GM23248 (cell line): ENCODE results near the gene FUS. TPM values are rescaled to one million over a fixed set of nuclear protein-coding genes. Genes with fewer than 3 reads are reported as not detected.
A peak's percentile ranks its signal among the peaks of the same experiment; 100 is the strongest.
"Not testable (repeated sequence)": the region's sequence is repeated elsewhere in the genome, so short reads cannot be mapped to it uniquely, and the experiment has no call there.

Experiments
- DNase-seq: peaks from one replicate; pipeline ENCODE4 v3.0.0-alpha.2; 2015
- H2AFZ ChIP-seq: fragments of 200-600 bp; sonication (generic); 2 replicates; pipeline ENCODE4 v1.6.1; 2016; ENCODE audit warnings: antibody characterized with exemption
- H3F3A ChIP-seq: fragments of 200-600 bp; sonication (generic); 2 replicates; pipeline ENCODE4 v1.6.1; 2016; ENCODE audit warnings: mild to moderate bottlenecking, antibody characterized with exemption, mixed run types; ENCODE audit not compliant: insufficient read depth
- H3K27ac ChIP-seq: fragments of 200-600 bp; sonication (generic); 2 replicates; pipeline ENCODE4 v1.5.1; 2016; ENCODE audit warnings: mild to moderate bottlenecking
- H3K27me3 ChIP-seq: fragments of 200-600 bp; sonication (generic); replicated peaks from 2 replicates; pipeline ENCODE4 v1.6.1; 2016; ENCODE audit warnings: mild to moderate bottlenecking; ENCODE audit not compliant: insufficient read depth
- H3K36me3 ChIP-seq: fragments of 200-600 bp; sonication (generic); 2 replicates; pipeline ENCODE4 v1.6.1; 2016; ENCODE audit warnings: low read depth, mild to moderate bottlenecking
- H3K4me1 ChIP-seq: fragments of 200-600 bp; sonication (generic); 2 replicates; pipeline ENCODE4 v1.6.1; 2016; ENCODE audit warnings: mild to moderate bottlenecking; ENCODE audit not compliant: insufficient read depth
- H3K4me2 ChIP-seq: fragments of 200-600 bp; sonication (generic); one replicate; pipeline ENCODE4 v1.6.1; 2016; ENCODE audit warnings: mild to moderate bottlenecking; ENCODE audit not compliant: unreplicated experiment
- H3K4me3 ChIP-seq: fragments of 200-600 bp; sonication (generic); 2 replicates; pipeline ENCODE4 v1.5.1; 2016; ENCODE audit warnings: mild to moderate bottlenecking
- H3K79me2 ChIP-seq: fragments of 200-600 bp; sonication (generic); 2 replicates; pipeline ENCODE4 v1.6.1; 2016; ENCODE audit warnings: mild to moderate bottlenecking; ENCODE audit not compliant: insufficient read depth
- H3K9ac ChIP-seq: fragments of 200-600 bp; sonication (generic); 2 replicates; pipeline ENCODE4 v1.6.1; 2016; ENCODE audit warnings: mild to moderate bottlenecking
- H3K9me2 ChIP-seq: fragments of 200-600 bp; sonication (generic); 2 replicates; pipeline ENCODE4 v1.6.1; 2016; ENCODE audit warnings: mixed run types, mild to moderate bottlenecking, moderate library complexity; ENCODE audit not compliant: insufficient read depth
- H3K9me3 ChIP-seq: fragments of 200-600 bp; sonication (generic); one replicate; pipeline ENCODE4 v1.6.1; 2017; ENCODE audit warnings: low read depth
- H4K20me1 ChIP-seq: fragments of 200-600 bp; sonication (generic); 2 replicates; pipeline ENCODE4 v1.6.0; 2016; ENCODE audit not compliant: insufficient read depth
- EZH2 ChIP-seq: fragments of 200-600 bp; sonication (generic); IDR thresholded peaks from 2 replicates; pipeline ENCODE4 v1.6.1; 2018; ENCODE audit warnings: antibody characterized with exemption, mild to moderate bottlenecking; ENCODE audit not compliant: insufficient read depth, poor library complexity, severe bottlenecking
- EZH2phosphoT487 ChIP-seq: fragments of 200-600 bp; sonication (generic); IDR thresholded peaks from 2 replicates; pipeline ENCODE4 v1.6.1; 2018; ENCODE audit warnings: antibody characterized with exemption, moderate library complexity, mild to moderate bottlenecking, low read depth; ENCODE audit not compliant: insufficient read depth
- WGBS, 2 experiments: methylation state at CpG; one replicate each; pipeline ENCODE4 v1.1.6; 2015 to 2017; ENCODE audit warnings: low lambda C conversion rate in 2 of 2, low coverage in 1 of 2; ENCODE audit errors: missing lambda C conversion rate in 2 of 2; 5-methylcytosine and 5-hydroxymethylcytosine counted together
- in situ Hi-C: fragments of 300-500 bp; cut with MboI; formaldehyde crosslinking; loops from 2 replicates; pipeline ENCODE4 v1.15.0; 2020
- polyA plus RNA-seq: library from polyadenylated mRNA; unstranded; fragments of >200 nt; fragmentation: Nextera tagmentation; extraction: Ambion mirVana; gene quantifications from 2 replicates; pipeline ENCODE4 v1.2.1, GENCODE V29; 2016
- total RNA-seq: library from RNA; depleted of rRNA; stranded (reverse); fragments of >200 nt; shearing (Covaris generic); gene quantifications from 2 replicates; pipeline ENCODE4 v1.2.3, GENCODE V29; 2014

The FUS gene
- total and polyA plus RNA-seq, 2 experiments from 2014 or later: 22.5 to 166 TPM

DNA sequence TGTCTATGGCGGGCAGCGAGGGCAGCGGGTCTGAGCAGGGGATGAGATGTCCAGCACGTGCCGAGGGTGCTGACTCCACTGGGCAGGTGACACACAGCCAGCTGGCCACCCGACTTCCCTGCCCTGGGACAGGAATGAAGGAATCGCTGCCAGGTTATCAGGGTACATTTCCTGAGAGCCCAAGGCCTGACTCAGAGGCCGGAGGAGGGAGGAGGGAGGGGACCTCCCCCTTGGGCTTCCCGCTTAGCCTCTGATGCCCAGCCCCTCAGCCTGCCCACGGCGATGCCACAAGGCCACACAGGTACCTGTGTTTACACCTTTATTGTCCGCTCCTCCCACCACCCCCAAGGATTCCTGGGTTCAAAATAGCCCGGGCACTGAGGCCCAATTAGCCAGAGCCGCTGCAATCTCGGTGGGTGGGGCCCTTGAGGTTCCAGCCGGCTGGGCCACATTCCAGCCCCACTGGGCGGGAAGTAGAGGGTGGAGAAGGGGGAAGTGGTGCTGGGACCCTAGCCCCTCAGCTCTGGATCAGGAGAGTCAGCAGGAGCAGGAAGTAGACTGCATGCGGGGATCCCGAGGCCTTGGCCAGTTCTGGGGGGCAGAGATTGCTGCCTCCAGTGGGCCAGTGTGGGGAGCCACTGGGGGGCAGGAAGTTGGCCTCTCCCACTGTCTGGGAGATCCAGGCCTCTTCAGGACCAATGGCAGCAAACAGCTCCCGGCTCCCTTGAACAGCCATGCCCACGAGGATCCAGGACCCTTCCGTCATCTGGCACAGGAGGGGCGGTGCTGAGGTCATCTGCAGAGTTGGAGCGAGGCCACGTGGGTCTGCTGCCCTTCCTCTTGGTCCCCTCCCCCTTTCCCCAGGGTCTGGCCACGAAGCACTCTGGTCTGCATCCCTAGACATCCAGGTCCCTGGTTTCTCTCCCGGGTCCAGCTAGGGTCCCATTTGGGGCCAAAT, 41.0 kb upstream of the FUS start:
- H3K27ac ChIP-seq: no peak overlapping the region
- peak overlapping the region; percentile 56; the same call in 1 of the 2 replicates for H2AFZ ChIP-seq
- TF ChIP-seq EZH2phosphoT487 (no peak), EZH2 (no peak)
- H3K4me1 ChIP-seq: peaks cover 15% of the 10 kb centered on the region
- in situ Hi-C loops: no loop called here
- H3K36me3 ChIP-seq: no peaks in the 10 kb centered on the region
- WGBS, 2 experiments: 56 to 60% methylated on average over 20 to 23 of the region's 27 CpGs
- no peaks in the 10 kb centered on the region for H3K79me2 ChIP-seq
- no peaks in the 10 kb centered on the region for H3K27me3 ChIP-seq
- H3F3A ChIP-seq: 0 out of 2 replicates have a peak, but pooled peaks cover 9% of the 10 kb centered on the region
- no peak overlapping the region for H3K4me2 ChIP-seq
- H3K9me2 ChIP-seq: no peaks in the 10 kb centered on the region
- peak; percentile 60 for DNase-seq
- no peaks in the 10 kb centered on the region for H3K9me3 ChIP-seq
- no peak overlapping the region for H3K9ac ChIP-seq
- H4K20me1 ChIP-seq: no peaks in the 10 kb centered on the region
- H3K4me3 ChIP-seq: no peak overlapping the region

DNA sequence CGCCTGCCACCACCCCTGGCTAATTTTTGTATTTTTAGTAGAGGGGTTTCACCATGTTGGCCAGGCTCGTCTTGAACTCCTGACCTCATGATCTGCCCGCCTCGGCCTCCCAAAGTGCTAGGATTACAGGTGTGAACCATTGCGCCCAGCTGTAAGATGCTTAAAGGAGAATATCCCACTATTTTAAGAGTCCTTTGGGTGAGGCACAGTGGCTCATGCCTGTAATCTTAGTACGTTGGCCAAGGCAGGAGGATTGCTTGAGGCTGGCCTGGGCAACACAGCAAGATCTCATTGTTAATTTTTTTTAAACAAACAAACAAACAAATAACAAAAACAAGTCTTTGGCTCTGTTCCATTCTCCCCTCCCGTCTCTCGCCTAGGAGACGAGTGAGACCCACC, 38.9 kb upstream of the FUS start:
- H3K9ac ChIP-seq, H2AFZ ChIP-seq, H3K4me3 ChIP-seq, H3F3A ChIP-seq, H3K79me2 ChIP-seq, H4K20me1 ChIP-seq, DNase-seq, H3K9me3 ChIP-seq, H3K36me3 ChIP-seq, H3K27me3 ChIP-seq, H3K9me2 ChIP-seq, in situ Hi-C loops: not testable (repeated sequence)
- peaks cover 15% of the 10 kb centered on the region for H3K4me1 ChIP-seq
- H3K27ac ChIP-seq: peak overlapping the region; percentile 83
- peak overlapping the region; percentile 87 for H3K4me2 ChIP-seq
- WGBS, 2 experiments: 87 to 88% methylated on average over 9 of the region's 9 CpGs

DNA sequence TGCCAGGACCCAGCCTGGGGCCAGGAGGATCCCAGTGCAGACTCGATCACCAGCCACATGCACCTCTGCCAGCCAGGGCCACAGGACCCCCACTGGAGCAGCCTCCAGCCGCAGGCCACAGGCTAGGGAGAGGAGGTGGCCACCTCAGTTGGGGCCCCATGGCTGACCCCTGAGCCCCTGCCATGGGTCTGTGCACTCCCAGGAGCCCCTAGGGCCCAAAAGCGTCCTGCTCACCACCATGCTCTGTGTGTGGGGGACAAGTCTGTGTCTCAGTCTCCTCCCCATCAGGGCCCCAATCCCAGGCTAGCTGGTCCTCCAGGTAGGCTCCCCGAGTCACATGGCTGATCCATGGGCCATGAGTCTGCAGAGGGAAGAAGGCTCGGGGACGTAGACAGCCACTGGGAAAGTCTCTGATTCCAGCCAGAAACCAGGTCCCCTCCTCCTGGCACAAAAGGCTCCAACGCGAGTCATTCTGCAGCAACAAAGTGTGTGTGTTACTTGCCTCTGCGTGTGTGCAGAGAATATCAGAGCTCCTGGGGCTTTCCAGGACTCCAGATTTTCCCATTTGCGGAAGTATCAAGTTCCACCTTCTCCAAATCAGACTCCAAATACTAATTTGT, 38.3 kb upstream of the FUS start:
- 8 to 10% methylated on average over 10 of the region's 10 CpGs for WGBS, 2 experiments
- in situ Hi-C loops: no loop called here
- peak overlapping the region; percentile 87 for H3K4me2 ChIP-seq

DNA sequence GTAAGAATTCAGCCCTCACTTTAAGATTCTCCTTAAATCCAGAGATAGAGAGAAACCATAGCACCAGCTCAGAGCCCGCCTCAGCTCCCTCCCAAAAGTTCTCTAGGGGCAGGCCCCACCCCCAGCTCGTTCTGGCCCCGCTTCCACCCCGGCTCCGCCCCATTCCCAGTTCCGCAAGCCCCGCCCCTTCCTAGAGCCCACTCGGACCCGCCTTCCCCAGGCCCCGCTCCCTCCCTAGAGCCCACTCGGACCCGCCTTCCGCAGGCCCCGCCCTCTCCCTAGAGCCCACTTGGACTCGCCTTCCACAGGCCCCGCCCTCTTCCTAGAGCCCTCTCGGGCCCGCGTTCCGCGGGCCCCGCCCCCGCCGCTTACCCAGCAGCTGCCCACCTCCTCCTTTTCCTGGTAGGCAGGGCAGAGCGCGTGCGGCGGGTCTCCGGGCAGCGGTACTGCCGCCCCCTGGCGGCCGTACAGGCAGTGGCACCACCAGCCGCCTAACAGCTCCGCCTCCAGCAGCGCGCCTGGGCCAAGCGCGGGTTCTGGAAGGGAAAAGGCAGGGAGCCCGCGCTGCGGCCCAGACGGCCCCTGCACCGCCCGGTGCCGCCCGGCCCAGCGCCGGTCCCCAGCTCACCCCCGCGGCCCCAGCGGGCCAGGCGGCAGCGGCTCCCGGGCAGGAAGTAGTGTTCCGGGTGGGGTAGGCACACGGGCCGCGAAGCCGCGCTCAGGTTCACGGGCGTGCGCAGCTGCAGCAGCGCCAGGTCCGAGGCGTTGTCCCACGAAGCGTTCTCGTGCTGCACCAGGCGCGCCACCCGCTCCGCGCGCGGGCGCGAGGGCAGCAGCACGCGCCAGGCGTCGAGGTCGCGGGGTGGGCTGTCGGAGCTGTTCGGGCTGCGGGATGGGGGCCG, 37.6 kb upstream of the FUS start:
- peak; percentile 100 for DNase-seq
- peak overlapping the region; percentile 83 for H3K27ac ChIP-seq
- in situ Hi-C loops: no loop called here

More for the DNA sequence above, 38.3 kb upstream of the FUS start:
- Histone ChIP-seq H3K4me3 (peak overlapping the region; percentile 75), H3K9ac (peak overlapping the region; percentile 62), H3K9me3 (no peaks in the 10 kb centered on the region), H3K36me3 (no peaks in the 10 kb centered on the region), H3K27ac (peak overlapping the region; percentile 83), H2AFZ (peak overlapping the region; percentile 86), H4K20me1 (no peaks in the 10 kb centered on the region), H3K27me3 (peaks cover 7% of the 10 kb centered on the region; the same call in 1 of the 2 replicates), H3K4me1 (peaks cover 15% of the 10 kb centered on the region), H3K79me2 (no peaks in the 10 kb centered on the region), H3K9me2 (no peaks in the 10 kb centered on the region), H3F3A (0 out of 2 replicates have a peak, but pooled peaks cover 9% of the 10 kb centered on the region)
- peak; percentile 82 for DNase-seq
- TF ChIP-seq EZH2 (no peak), EZH2phosphoT487 (no peak)

More for the DNA sequence above, 37.6 kb upstream of the FUS start:
- Histone ChIP-seq H3K4me2 (peak overlapping the region; percentile 87), H3K9me3 (no peaks in the 10 kb centered on the region), H3K36me3 (no peaks in the 10 kb centered on the region), H4K20me1 (no peaks in the 10 kb centered on the region), H3K79me2 (no peaks in the 10 kb centered on the region), H3K9me2 (no peaks in the 10 kb centered on the region), H3K4me1 (peaks cover 15% of the 10 kb centered on the region), H3K27me3 (peaks cover 15% of the 10 kb centered on the region; the same call in 1 of the 2 replicates), H3K4me3 (peak overlapping the region; percentile 75), H3K9ac (peak overlapping the region; percentile 66), H3F3A (0 out of 2 replicates have a peak, but pooled peaks cover 9% of the 10 kb centered on the region), H2AFZ (peak overlapping the region; percentile 89)
- WGBS, 2 experiments: 1 to 2% methylated on average over 64 to 75 of the region's 89 CpGs
- TF ChIP-seq EZH2phosphoT487: no peak
- TF ChIP-seq EZH2: no peak
